DMS153 treated with DMSO at 0.1 percent for 48 hours (cell line): ENCODE results near the gene SAPCD1.
A peak's percentile ranks its signal among the peaks of the same experiment; 100 is the strongest.

Experiments used
- DNase-seq: peaks from one replicate; lab custom pipeline; 2025; ENCODE audit not compliant: unreplicated experiment; lab: John Stamatoyannopoulos, UW

SAPCD1 gene

GRCh38 chr6:31762356-31762755 lies at the start of gene SAPCD1:
Gene SAPCD1, plus strand, starts transcription at chr6:31762656. Its CDS starts 399 bp downstream, at chr6:31763055.
- no peak for DNase-seq

- no peak for DNase-seq
Measured at GRCh38 chr6:31713465-31713864, 49.0 kb upstream of the SAPCD1 start.

- DNase-seq: no peak
Measured at GRCh38 chr6:31713991-31714684, 48.3 kb upstream of the SAPCD1 start.

- DNase-seq: no peak
Measured at GRCh38 chr6:31715022-31715958, 47.2 kb upstream of the SAPCD1 start, which contains the start of gene LY6G6D. Gene LY6G6D, plus strand, starts transcription at chr6:31715348. Its CDS starts 8 bp downstream, at chr6:31715356.

- no peak for DNase-seq
Measured at GRCh38 chr6:31717499-31718222, 44.8 kb upstream of the SAPCD1 start.

GRCh38 chr6:31718265-31718664 lies 44.2 kb upstream of the SAPCD1 start:
- peak; percentile 42 for DNase-seq

- DNase-seq: no peak
Measured at GRCh38 chr6:31719001-31719400, 43.5 kb upstream of the SAPCD1 start.

GRCh38 chr6:31720196-31720770 lies 42.2 kb upstream of the SAPCD1 start:
- no peak for DNase-seq

GRCh38 chr6:31721351-31722020 lies 41.0 kb upstream of the SAPCD1 start, which contains the start of gene LY6G6C:
Gene LY6G6C, minus strand, starts transcription at chr6:31721746. Its CDS starts 67 bp downstream, at chr6:31721679.
- no peak for DNase-seq

GRCh38 chr6:31722173-31722572 lies 40.3 kb upstream of the SAPCD1 start:
- DNase-seq: no peak

GRCh38 chr6:31723245-31723979 lies 39.0 kb upstream of the SAPCD1 start, which contains the start of gene MPIG6B:
Gene MPIG6B, plus strand, starts transcription at chr6:31723373. Its CDS starts 11 bp downstream, at chr6:31723384.
- no peak for DNase-seq

GRCh38 chr6:31723980-31724691 lies 38.3 kb upstream of the SAPCD1 start:
- no peak for DNase-seq

- DNase-seq: no peak
Measured at GRCh38 chr6:31725502-31726350, 36.7 kb upstream of the SAPCD1 start.

GRCh38 chr6:31727034-31727716 lies 35.3 kb upstream of the SAPCD1 start:
- no peak for DNase-seq

- no peak for DNase-seq
Measured at GRCh38 chr6:31727717-31728671, 34.5 kb upstream of the SAPCD1 start.
